HG03064 (cell line): ENCODE measurements around the gene DNAJC28.

Source experiments
- ATAC-seq: cut with Tn5 transposase; IDR thresholded peaks from one replicate; pipeline ENCODE4 v1.9.1; 2021; ENCODE audit warnings: low read depth; ENCODE audit not compliant: unreplicated experiment

Gene DNAJC28

GRCh38 chr21:33441489-33442477, 49.7 kb downstream of the DNAJC28 start:
- ATAC-seq = no peak
